ENCODE data around the gene SMYD2.

Gene SMYD2, protein sequence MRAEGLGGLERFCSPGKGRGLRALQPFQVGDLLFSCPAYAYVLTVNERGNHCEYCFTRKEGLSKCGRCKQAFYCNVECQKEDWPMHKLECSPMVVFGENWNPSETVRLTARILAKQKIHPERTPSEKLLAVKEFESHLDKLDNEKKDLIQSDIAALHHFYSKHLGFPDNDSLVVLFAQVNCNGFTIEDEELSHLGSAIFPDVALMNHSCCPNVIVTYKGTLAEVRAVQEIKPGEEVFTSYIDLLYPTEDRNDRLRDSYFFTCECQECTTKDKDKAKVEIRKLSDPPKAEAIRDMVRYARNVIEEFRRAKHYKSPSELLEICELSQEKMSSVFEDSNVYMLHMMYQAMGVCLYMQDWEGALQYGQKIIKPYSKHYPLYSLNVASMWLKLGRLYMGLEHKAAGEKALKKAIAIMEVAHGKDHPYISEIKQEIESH

DNA sequence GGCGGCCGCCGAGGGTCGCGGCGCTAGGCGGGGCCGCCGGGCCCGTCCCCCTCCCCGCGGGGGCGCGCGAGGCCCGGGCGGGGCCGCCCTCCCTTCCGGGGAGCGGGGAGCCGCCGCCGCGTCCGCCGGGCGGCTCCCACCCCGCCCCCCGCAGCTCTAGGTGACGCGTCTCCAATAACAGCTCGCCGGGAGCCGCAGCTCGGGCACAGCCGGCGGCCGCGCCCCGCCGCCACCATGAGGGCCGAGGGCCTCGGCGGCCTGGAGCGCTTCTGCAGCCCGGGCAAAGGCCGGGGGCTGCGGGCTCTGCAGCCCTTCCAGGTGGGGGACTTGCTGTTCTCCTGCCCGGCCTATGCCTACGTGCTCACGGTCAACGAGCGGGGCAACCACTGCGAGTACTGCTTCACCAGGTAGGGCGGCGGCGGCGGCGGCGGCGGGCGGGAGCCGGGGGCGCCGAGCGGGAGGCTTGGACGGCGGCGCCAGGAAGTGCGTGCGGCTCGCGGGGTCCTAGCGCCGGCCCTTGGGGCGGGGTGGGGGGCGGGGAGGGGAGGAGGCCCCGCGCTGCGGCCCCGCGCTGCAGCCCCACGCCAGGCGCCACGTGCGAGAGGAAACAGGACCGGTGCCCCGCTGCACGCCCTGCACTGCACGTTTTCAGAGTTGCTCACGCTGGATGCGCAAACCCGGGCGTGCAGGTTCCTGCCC lies at the start of gene SMYD2:
Gene SMYD2, plus strand, starts transcription at position 139 of the 699 bp plus-strand sequence. Its CDS starts 96 bp downstream, at position 235.
- DNase-seq (ENCODE audit: low read depth in 2 of 2), result no peak

DNA sequence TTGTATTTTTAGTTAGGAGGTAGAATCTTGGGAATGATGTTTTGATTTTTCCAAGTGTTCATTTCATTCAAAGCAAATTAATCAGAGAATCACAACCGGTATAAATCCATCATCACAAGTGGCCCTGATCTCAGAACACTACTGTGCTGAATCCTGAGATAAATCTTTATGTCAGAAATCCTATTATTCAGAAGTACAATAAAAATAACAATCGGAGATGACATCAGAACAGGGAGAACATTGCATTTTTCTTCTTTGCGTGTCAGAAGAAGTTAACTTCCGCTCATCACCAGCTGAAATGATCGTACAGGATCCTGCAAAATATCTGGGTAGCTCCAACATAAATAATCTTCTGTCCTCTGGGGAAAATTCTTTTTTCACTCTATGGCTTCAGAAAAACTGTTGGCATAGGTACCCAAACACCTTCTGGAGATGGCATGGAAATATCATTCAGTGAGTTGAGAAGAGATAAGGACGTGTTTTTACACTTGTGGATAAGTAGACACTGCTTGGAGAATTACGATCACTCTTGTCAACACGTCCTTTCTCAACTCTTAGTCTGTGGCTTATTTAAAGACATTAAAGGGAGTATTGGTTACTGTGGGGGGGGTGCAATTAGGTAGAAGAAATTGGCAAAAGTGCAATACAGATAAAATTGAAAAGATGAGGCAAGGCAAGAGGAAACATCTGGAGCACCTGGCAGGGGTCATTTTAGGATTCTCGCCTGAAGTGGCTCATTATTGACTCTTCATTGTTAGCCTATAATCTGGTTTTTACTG lies 46.9 kb upstream of the SMYD2 start:
- no peak for DNase-seq (ENCODE audit: low read depth in 2 of 2)

DNA sequence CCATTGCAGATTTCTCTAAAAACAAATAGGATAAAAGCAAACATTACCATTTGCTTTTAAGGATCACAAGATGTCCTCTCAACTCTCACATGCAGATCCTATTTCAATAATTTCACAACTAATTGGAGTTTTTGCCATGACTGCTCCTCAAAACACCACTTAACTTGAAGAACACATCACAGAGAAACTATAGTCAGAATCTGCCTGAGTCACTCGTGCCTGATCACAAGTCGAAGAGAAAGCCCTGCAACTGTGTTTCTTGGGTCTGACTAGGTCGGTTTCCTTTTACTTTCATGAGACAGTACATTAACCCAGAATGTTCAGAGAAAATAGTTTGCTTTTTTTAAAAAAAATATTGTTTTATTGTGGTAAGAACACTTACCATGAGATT lies 46.3 kb upstream of the SMYD2 start:
- DNase-seq (ENCODE audit: low read depth in 2 of 2), result no peak

DNA sequence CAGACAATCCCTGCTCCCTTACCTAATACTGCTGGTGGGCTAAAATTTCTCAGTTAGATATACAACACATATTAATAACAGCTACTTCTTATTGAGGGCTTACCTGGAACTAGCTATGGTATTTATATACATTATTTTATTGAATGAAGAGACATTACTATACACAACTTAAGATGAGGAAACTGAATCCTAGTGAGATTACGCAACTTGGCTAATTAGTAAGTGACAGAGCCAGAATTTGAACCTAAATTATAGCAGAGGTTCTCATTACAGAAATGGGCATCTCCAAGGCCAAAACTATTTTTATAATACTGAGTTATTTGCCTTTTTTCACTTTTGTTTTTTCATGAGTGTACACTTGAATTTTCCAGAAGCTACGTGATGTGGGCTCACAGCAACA lies 44.5 kb upstream of the SMYD2 start:
- DNase-seq (ENCODE audit: low read depth in 2 of 2), result no peak

DNA sequence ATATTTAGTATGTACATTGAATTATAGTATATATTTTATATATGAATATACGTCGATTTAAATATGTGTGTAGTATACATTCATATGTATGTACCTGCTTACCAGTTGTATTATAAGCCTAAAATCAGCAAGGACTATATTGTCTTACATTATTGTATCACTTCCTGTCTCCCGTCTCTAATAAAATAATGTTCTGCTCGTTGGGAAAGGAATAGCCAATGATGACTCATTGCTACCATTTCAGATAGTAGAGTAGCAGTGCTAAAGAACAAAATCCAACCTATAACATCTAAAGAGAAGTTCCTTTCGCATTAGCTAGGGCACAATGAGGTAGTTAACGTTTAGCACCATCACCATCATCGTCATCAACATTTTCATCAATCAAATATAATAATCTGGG lies 39.9 kb upstream of the SMYD2 start:
- DNase-seq (ENCODE audit: low read depth in 2 of 2), result no peak

DNA sequence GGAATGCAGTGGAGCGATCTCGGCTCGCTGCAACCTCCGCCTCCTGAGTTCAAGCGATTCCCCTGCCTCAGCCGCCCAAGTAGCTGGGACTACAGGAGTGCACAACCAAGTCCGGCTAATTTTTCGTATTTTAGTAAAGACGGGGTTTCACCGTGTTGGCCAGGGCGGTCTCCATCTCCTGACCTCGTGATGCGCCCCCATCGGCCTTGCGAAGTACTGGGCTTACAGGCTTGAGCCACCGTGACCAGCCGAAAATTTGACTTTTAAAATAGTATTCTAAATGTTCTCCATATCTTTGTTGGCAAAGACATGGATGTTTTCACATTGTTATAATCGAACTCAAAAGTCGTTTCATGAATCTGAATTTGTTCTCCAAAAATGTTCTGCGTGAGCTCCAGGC lies 36.7 kb upstream of the SMYD2 start:
- no peak for DNase-seq (ENCODE audit: low read depth in 2 of 2)

DNA sequence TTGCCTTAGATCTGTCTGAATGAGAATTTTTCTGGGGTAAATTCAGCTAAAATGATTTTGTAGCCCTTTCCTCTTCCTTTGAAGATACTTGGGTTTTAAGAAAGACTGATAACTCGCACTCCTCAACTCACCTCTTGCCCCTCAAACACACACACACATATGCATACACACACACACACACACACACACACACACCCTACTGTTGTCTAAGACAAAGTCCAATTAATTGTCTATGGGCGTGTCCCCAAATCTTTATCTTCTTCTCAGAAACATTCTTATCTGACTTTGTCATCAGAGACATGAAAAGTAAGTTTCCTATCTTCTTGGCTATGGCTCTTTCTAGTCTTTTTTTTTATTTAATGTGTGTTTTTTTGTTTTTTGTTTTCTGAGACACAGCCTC lies 36.1 kb upstream of the SMYD2 start:
- DNase-seq (ENCODE audit: low read depth in 2 of 2), result no peak

DNA sequence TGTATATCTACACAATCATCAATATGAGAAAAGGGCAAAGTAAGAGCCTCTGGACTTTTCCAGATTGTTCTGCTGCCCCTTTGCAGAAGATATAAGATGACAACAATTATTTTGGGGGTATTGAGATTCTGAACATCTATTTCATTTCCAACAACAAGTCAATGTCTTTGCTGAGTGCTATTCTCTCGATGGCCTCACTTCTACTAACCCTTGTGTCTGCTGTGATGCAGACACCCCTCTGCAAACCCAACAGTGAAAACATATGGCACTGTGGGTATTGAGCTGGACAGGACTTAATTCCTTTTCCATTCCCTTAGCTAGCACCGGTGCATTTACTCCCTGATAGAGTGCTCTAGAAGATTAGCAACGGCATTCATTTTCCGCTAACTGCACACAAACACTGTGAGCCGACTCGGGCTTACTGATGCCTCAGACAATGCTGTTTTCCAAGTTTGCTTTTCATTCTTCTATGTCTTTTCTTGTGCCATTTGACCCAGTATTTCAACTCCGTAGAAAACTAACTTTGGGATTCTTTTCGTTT lies 33.4 kb upstream of the SMYD2 start:
- no peak for DNase-seq (ENCODE audit: low read depth in 2 of 2)

DNA sequence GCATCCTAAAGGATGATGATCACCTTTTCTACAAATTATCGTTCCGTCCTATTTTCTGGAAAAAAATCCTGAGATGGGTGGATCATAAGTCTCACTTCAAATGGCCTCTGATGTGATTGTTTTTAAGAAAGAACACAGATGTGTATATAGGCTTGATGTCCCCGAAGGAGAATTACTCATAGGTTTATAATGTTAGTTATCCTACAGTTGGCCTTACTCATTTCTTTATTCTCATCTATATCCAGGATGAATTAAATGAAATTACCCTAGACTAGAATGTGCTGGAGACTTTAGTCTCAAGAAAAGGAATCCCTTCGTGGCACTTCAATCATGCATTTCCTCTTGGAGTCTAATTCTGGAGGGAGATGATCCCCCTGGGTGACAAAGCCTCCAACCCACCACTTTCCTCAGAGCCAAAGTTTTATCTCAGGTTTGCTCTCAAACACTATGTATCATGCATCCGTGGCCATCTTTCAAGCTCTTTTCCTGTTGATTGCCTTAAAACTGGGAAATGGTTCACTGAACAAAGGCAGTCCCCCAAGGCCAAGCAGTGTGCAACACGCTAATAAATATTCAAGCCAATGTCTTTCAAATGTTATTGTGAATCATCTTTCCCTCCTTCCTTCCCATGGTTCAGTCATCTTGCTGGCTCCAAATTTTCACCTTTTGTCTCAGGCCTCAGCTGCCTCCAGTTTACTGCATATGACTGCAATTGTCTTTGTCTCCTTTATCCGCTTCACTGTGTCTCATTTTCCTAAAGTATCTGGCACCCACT lies 32.5 kb upstream of the SMYD2 start:
- no peak for DNase-seq (ENCODE audit: low read depth in 2 of 2)

DNA sequence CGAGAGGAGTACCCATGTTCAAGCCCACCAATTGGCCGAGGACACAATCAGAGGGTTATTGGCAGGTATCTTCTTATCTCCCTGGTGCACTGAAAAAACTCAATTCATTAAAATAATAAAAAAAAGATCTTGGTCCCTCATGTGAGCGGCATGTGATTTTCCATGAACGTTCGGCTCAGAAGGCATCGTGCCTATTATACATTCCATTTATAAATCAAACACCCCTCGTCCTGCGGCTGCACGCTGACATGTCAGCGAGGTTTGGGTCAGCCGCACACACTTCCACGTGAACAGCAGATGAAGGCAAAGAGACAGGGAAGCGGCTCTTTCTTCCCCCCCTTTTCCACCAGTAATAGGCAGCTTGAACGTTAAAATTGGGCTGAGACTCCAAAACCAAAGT lies 31.3 kb upstream of the SMYD2 start:
- no peak for DNase-seq (ENCODE audit: low read depth in 2 of 2)

DNA sequence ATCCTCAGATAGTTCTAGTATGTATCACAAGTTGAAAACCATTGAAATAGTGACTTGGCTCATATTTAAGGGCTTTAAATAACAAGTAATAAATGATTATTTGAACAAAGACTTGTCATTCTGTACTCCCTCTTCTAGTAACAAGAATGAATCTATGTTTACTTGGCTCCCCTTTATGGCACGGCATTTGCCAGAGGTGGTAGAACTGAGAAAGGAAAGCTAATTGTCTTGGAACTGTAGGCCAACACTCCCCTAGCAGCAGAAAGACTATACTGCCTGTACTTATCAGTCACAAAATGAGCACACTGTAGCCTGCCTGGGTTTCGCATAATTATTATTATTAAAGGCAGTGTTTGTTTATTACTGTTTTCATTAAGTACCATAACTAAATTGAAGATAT lies 29.6 kb upstream of the SMYD2 start:
- no peak for DNase-seq (ENCODE audit: low read depth in 2 of 2)

DNA sequence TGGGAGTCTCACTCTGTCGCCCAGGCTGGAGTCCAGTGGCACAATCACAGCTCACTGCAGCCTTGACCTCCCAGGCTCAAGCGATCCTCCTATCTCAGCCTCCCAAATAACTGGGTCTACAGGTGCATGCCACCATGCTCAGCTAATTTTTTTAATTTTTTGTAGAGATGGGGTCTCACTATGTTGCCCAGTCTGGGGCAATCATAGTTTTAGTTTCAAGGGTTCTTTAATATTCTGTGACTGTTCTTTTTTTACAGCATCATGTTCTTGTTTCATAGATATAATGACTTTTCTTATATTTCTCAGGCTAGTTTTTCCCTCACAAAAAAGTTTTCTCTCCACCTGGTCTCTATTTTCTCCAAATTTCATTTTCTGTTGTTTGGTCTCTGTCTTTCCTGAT lies 25.4 kb upstream of the SMYD2 start:
- no peak for DNase-seq (ENCODE audit: low read depth in 2 of 2)

DNA sequence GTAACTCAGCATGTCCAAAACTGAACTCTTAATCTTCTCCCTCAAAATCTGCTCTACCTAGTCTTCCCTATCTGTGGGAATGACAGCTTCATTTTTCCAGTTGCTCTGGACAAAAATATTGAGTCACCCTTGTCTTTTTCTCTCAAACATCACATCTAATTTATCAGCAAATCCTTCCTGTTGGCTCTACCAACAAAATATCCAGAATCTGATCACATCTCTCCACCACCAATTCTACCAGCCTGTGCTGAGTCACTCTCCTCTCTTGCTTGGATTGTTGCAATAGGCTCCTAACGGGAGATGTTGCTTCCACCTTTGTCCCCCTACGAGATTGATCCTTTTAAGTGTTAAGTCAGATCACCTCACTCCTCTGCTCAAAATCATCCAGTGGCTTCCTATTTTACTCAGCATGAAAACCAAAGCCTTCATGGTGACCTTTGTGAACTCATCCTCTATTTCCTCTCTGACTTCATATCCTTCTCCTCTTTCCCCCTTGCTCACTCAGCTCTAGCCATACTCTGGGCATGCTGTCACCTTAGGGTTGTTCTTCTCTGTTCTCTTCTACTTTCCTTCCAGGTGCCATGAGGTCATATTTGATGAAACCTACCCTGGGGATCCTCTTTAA lies 21.5 kb upstream of the SMYD2 start:
- no peak for DNase-seq (ENCODE audit: low read depth in 2 of 2)

DNA sequence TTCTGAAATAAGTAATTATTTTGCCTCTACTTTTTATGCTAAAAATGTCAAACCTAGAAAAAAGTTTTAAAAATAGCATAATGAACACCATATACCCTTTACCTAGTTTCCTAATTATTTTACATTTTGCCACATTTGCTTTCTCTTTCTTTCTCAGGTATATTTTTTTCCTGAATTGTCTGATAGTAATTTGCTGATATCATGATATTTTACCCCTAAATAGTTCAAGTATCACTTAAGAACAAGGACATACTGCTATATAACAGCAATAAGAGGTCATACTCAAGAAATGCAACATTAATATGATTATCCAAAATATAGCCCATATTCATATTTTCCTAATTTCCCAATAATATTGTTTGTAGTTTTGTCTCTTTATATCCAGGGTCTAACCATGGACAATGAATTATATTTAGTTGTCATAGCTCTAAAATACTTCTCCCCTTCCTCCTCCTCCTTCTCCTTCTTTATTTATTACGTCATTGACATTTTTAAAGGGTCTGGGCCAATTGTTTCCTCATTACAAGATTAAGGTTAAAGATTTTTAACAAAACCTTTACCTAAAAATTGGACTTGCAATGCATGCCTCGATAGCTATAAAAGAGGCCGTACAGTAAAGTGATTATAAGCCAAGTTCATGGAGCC lies 20.3 kb upstream of the SMYD2 start:
- DNase-seq (ENCODE audit: low read depth in 2 of 2), result no peak

DNA sequence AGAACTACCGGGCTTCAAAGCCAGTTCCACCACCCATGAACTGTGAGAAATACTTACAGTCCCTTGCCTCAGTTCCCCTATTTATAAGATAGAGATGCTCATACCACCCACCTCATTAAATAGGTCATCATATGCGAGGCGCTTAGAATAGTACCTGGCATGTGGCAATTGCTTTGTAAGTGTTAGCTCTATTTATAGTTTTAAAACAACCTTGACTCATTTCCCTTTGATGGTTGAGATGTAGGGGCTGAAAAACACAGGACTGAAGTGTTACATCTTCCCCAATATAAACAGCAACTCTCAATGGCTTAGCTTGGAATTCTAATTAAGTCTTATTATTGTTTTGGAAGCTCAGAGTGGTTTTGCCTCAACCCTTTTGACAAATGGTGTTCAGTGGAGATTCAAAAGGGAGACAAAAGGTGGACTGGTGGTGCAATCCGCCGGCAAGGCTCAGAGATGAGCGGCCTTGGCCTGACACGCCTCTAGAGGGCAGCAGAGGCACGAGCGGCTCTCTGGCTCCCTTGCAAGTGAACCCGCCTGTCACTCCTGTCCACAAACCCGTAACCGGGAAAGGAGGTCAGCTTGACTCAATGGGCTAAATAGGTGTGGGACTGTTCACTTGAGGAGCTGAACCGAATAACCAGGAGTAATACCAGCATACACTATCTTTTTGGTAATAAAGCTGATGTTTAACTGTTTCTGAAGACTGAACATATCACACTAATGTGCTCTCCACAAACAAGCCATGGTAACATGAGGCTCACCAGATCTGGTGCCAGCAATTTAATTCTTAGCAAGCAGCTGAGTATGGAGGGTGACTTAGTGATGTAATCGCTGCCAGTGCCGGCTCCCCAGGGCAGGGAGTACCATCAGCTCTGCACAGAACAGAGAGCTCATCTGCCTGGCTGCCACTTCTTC lies 19.5 kb upstream of the SMYD2 start:
- DNase-seq (ENCODE audit: low read depth in 2 of 2), result no peak

DNA sequence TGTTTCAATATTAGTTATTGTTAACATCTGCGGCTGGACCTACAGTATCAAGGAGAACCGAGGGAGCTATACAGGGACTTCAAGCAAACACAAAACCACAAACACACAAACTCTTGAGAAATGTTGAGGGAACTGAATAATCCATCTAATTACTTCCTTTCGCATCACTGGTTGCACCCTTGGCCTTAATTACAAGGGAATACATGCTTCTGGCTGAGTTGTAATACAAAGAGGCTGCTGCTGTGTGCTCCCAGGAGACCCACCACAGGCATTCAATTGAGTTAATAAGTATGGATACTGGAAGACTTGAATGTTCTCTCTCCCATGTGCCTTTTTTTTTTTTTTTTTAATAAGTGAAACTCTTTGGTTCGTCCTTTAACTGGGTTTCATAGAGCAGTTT lies 16.8 kb upstream of the SMYD2 start:
- DNase-seq (ENCODE audit: low read depth in 2 of 2), result no peak

DNA sequence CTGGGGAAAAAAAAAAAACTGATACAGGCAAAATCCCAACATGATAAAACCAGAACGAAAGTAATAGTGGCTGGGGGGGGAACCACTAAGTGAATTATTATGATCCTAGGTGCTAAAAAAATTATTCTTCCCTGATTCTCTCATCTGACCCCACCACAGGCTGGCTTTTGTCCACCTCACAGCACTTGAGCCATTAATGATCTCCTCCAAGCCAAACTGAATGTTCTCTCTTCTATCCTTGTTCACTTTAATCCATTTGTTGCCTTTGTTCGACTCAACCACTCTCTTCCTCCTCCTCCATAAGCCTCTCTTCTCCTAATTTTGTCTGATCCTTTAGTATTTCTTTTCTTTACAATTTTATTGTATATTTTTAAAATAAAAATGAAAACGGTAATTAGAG lies 16.0 kb upstream of the SMYD2 start:
- no peak for DNase-seq (ENCODE audit: low read depth in 2 of 2)

DNA sequence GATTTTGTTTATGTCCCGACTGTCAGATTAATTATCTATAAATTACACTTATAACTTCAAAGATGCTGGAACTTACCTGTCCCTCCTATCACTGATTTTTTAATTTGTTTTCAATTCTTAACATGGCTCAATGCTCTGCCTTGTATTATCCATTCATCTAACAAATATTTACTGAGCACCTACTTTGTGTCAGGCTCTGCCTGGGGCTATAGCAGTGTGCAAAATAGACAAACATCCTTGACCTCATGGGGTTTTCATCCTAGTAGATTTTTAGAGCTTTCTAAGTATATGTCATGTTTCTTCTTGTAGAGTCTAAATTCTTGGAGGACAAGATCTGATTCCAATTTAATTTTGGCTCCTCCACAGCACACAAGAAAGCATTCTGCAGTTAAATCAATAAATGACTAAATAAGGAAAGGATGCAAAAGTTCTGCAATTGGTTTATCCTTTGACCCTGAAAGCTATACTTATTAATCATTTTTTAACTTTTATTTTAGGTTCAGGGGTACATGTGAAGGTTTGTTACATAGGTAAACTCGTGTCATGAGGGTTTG lies 10.8 kb upstream of the SMYD2 start:
- peak; percentile 55 to 59 for DNase-seq (ENCODE audit: low read depth in 2 of 2)

DNA sequence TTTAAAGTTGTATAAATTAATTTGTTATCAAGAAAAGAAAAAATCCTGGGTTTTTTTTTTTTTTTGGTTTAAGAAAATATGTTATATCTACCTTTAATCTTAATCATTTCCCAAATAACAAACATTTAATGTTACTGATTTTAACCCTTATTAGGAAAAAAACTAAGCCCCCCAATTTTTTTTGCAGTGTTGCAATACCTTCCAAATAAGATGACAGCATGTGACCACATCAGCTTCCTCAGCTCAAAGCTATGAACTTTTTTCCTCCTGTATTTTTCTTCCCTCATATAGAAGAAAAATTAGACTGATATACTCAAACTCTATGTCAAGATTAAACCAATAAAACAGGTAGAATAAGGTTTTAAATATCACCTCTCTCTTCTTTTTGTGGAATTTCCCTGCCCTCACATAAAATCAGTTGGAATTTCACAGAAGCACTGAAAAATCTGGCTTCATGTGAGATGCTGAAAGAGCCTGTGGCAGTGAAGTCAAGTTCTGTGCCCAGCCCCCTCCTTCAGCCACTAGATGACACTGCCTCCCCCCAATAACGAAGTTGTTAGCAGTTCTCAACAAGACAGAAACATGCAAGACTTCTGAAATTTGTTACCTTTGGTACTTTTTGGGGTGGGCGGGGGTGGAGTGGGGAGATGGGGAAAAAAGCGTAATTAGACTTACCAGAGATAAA lies 9.6 kb upstream of the SMYD2 start:
- no peak for DNase-seq (ENCODE audit: low read depth in 2 of 2)
